BJ (cell line): Measurements from ENCODE around the gene CRYBG2. TPM values are rescaled to one million over a fixed set of nuclear protein-coding genes. Genes with fewer than 3 reads are reported as not detected.

ENCODE experiments used
- CTCF ChIA-PET: fragments of 350-600 bp; formaldehyde crosslinking; extraction: SDS; loops from one replicate; lab custom pipeline; 2021; ENCODE audit warnings: antibody characterized with exemption, inconsistent platforms; lab: Yijun Ruan, JAX
- POLR2A ChIA-PET: fragments of 300-600 bp; sonication (Branson Sonifier 250); formaldehyde crosslinking; extraction: SDS; loops from one replicate; lab custom pipeline; 2021; ENCODE audit warnings: antibody characterized with exemption; lab: Charles Lee
- DNase-seq: peaks from one replicate; pipeline ENCODE4 v3.0.0-alpha.2; 2011; ENCODE audit warnings: low read depth
- H3K27me3 ChIP-seq: 2 replicates; pipeline ENCODE4 v1.6.0; 2011; ENCODE audit warnings: low read length; ENCODE audit not compliant: control insufficient read depth, insufficient read depth
- H3K36me3 ChIP-seq: 2 replicates; pipeline ENCODE4 v1.5.1; 2011; ENCODE audit warnings: low read length; ENCODE audit not compliant: control insufficient read depth, insufficient read depth
- H3K4me3 ChIP-seq: 2 replicates; pipeline ENCODE4 v1.5.1; 2011; ENCODE audit warnings: low read depth, mild to moderate bottlenecking, control low read depth, low read length
- CTCF ChIP-seq: IDR thresholded peaks from 2 replicates; pipeline ENCODE4 v1.5.1; 2011; ENCODE audit warnings: low read depth, mild to moderate bottlenecking, control low read depth, inconsistent platforms, low read length, moderate library complexity; ENCODE audit not compliant: insufficient read depth
- polyA plus RNA-seq: library from polyadenylated mRNA; depleted of rRNA; stranded (reverse); fragments of >200 nt; gene quantifications from 2 replicates; pipeline ENCODE4 v1.2.3, GENCODE V29; 2011

Gene CRYBG2
- polyA plus RNA-seq, 1 experiment, result 0.44 TPM

- TF ChIP-seq CTCF, result 0 out of 2 replicates have a peak, but pooled peaks have one; percentile 23
- Histone ChIP-seq H3K36me3 (no peaks in the 10 kb centered on the region; the same call in 1 of the 2 replicates), H3K4me3 (no peak overlapping the region), H3K27me3 (no peaks in the 10 kb centered on the region)
- CTCF ChIA-PET, result interaction anchor here (0.7 to 5.0 kb wide), 16 partner anchors 8 to 132 kb away, joined by 3 to 37 read pairs (median 8); partner anchors contain the start of genes CEP85 and ZNF593
- no peak for DNase-seq
- POLR2A ChIA-PET, result interaction anchor here (1.2 kb wide), 1 partner anchor 17 kb away, joined by 3 read pairs; no protein-coding TSS in a partner anchor
Measured at GRCh38 chr1:26285366-26286063, 68.4 kb downstream of the CRYBG2 start.

- Histone ChIP-seq H3K27me3 (no peaks in the 10 kb centered on the region), H3K4me3 (no peak overlapping the region), H3K36me3 (no peaks in the 10 kb centered on the region; the same call in 1 of the 2 replicates)
- CTCF ChIA-PET, result interaction anchor here (0.8 to 5.0 kb wide), 19 partner anchors 9 to 140 kb away, joined by 3 to 37 read pairs (median 6); partner anchors contain the start of genes CEP85 and ZNF593
- POLR2A ChIA-PET, result interaction anchor here (1.2 kb wide), 1 partner anchor 18 kb away, joined by 3 read pairs; no protein-coding TSS in a partner anchor
- peak; percentile 73 for TF ChIP-seq CTCF
- DNase-seq, result peak; percentile 72
Measured at GRCh38 chr1:26284597-26285347, 69.2 kb downstream of the CRYBG2 start.

- Histone ChIP-seq H3K4me3 (no peak overlapping the region), H3K36me3 (no peaks in the 10 kb centered on the region), H3K27me3 (no peaks in the 10 kb centered on the region)
- TF ChIP-seq CTCF, result no peak
- DNase-seq, result no peak
- CTCF ChIA-PET, result interaction anchor here (0.8 to 5.0 kb wide), 17 partner anchors 8 to 139 kb away, joined by 3 to 37 read pairs (median 6); partner anchors contain the start of genes CEP85 and ZNF593
- POLR2A ChIA-PET, result interaction anchor here (0.6 kb wide), 1 partner anchor 78 kb away, joined by 3 read pairs; no protein-coding TSS in a partner anchor
Measured at GRCh38 chr1:26283871-26284596, 69.9 kb downstream of the CRYBG2 start.

GRCh38 chr1:26283279-26283853 is 70.6 kb downstream of the CRYBG2 start:
- TF ChIP-seq CTCF, result no peak
- DNase-seq, result no peak
- CTCF ChIA-PET, result interaction anchor here (0.6 to 4.0 kb wide), 4 partner anchors 18 to 1375 kb away, joined by 3 to 37 read pairs (median 7); no protein-coding TSS in a partner anchor

More at GRCh38 chr1:26283279-26283853, 70.6 kb downstream of the CRYBG2 start:
- no peaks in the 10 kb centered on the region for H3K36me3 ChIP-seq
- H3K27me3 ChIP-seq, result no peaks in the 10 kb centered on the region
- POLR2A ChIA-PET, result interaction anchor here (0.6 kb wide), 1 partner anchor 78 kb away, joined by 3 read pairs; no protein-coding TSS in a partner anchor
- no peak overlapping the region for H3K4me3 ChIP-seq
